Thoracic aorta (tissue), 2 donors: ENCODE data around the gene PKD2L2. TPM values are rescaled to one million over a fixed set of nuclear protein-coding genes. Genes with fewer than 3 reads are reported as not detected.
A peak's percentile ranks its signal among the peaks of the same experiment; 100 is the strongest.
"Not testable (repeated sequence)": the region's sequence is repeated elsewhere in the genome, so short reads cannot be mapped to it uniquely, and the experiment has no call there.

Experiments
- ATAC-seq: fragments of 150-250 bp; one replicate; pipeline ENCODE4 v1.8.0; 2017; ENCODE audit warnings: low read depth; ENCODE audit not compliant: insufficient number of reproducible peaks, low FRiP score
- DNase-seq: peaks from one replicate; pipeline ENCODE4 v3.0.0-alpha.2; 2020; ENCODE audit warnings: low spot score
- H3K27ac ChIP-seq, 2 donors: fragments of 200-600 bp; sonication (generic); 1 replicate in 1 of 2; 2 replicates in 1 of 2; pipeline ENCODE4 v1.5.1; 2016; ENCODE audit warnings: mild to moderate bottlenecking in 2 of 2, moderate library complexity in 2 of 2
- H3K27me3 ChIP-seq: fragments of 200-600 bp; sonication (generic); replicated peaks from 2 replicates; pipeline ENCODE4 v1.6.0; 2016; ENCODE audit warnings: mild to moderate bottlenecking; ENCODE audit not compliant: insufficient read depth
- H3K36me3 ChIP-seq: fragments of 200-600 bp; sonication (generic); one replicate; pipeline ENCODE4 v1.5.1; 2016
- H3K4me1 ChIP-seq, 2 donors: fragments of 200-600 bp; sonication (generic); 1 replicate in 1 of 2; 2 replicates in 1 of 2; pipeline versions ENCODE4 v1.5.1 to v1.6.0; 2016; ENCODE audit warnings: low read depth in 2 of 2, mild to moderate bottlenecking in 1 of 2; ENCODE audit not compliant: control insufficient read depth in 1 of 2
- H3K4me3 ChIP-seq: fragments of 200-600 bp; sonication (generic); 2 replicates; pipeline ENCODE4 v1.5.1; 2016; ENCODE audit warnings: mild to moderate bottlenecking
- H3K9me3 ChIP-seq: fragments of 200-600 bp; sonication (generic); 2 replicates; pipeline ENCODE4 v1.5.1; 2016
- total RNA-seq, 2 donors: library from RNA; depleted of rRNA; stranded (reverse); fragments of >200 nt; gene quantifications; one replicate each; pipeline versions ENCODE4 v1.1.0 to v1.2.3, GENCODE V29; 2016
- TF ChIP-seq, protein P1 (sequence below): fragments of 200-600 bp; sonication (generic); IDR thresholded peaks from one replicate; pipeline ENCODE4 v1.5.1; 2019; ENCODE audit warnings: antibody characterized with exemption

The PKD2L2 gene
- not detected for total RNA-seq

DNA sequence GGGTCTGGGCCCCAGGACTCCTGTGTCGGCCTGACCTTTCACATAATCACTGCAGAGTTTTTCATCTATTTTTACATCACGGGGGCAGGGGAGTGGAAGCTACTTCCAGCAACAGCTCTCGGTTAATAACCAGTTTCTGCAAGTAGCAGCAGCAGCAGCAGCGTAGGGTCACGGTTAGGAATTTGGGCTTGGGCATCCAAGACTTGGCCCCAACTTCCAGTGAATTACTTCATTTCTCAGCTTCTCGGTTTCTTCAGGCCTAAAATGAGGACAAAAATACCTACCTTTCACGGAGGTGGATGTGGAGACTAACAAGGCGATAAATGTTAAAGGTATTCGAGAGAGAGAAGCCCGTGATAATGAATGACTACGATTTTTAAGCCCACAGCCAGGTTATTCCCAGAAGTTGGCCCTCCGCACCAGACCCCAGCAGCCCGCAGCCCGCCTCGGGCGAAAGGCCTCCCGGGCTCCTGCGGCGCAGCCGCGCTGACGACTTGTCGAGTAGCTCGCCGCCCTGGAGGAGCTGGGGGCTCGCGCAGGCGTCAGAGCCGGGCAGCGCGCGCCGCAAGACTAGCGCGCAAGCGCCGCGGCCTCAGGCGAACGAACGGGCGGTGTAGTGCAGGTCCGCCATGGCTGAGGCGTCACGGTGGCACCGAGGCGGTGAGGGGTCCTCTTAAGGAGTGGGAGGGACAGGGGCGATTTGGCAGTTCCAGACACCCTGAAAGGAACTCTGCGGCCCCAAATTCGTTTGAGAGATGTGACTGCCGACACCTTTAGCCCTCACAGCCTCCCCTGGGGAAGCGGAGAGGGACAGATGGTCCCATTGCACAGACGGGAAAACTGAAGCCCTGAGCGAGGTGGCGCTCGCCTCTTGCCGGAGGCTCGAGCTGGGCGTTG lies at the start of gene PKD2L2:
Gene PKD2L2, plus strand, starts transcription at position 595 of the 897 bp plus-strand sequence. Its CDS starts 35 bp downstream, at position 630.
- Histone ChIP-seq H3K4me1 (peaks cover 5 to 28% of the 10 kb centered on the region in 2 donors), H3K36me3 (no peaks in the 10 kb centered on the region), H3K4me3 (peak within 1 kb of the TSS; percentile 76), H3K9me3 (no peaks in the 10 kb centered on the region), H3K27me3 (no peaks in the 10 kb centered on the region), H3K27ac (peak within 1 kb of the TSS; percentile 78 to 89)
- DNase-seq (peak; percentile 15), ATAC-seq (peak; percentile 24)
- TF ChIP-seq, protein P1, sequence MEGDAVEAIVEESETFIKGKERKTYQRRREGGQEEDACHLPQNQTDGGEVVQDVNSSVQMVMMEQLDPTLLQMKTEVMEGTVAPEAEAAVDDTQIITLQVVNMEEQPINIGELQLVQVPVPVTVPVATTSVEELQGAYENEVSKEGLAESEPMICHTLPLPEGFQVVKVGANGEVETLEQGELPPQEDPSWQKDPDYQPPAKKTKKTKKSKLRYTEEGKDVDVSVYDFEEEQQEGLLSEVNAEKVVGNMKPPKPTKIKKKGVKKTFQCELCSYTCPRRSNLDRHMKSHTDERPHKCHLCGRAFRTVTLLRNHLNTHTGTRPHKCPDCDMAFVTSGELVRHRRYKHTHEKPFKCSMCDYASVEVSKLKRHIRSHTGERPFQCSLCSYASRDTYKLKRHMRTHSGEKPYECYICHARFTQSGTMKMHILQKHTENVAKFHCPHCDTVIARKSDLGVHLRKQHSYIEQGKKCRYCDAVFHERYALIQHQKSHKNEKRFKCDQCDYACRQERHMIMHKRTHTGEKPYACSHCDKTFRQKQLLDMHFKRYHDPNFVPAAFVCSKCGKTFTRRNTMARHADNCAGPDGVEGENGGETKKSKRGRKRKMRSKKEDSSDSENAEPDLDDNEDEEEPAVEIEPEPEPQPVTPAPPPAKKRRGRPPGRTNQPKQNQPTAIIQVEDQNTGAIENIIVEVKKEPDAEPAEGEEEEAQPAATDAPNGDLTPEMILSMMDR = no peak

DNA sequence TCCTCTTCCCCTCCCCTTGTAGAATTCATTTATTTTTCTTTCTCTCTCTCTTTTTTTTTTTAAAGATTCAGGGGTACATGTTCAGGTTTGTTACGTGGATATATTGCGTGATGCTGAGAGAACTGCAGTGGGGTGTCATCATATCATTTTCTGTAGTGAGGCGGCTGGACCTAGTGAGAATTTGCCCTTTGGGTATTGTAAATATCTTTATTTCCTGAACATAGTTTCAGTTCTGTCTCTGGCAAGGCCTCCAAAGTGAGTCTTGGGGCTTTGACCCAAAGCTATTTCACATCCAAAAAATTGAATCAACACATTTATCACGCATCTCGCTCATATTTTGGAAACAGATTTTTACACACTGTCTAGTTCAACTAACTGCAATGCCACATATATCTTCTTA lies 47.0 kb upstream of the PKD2L2 start:
- no peaks in the 10 kb centered on the region for H3K9me3 ChIP-seq

DNA sequence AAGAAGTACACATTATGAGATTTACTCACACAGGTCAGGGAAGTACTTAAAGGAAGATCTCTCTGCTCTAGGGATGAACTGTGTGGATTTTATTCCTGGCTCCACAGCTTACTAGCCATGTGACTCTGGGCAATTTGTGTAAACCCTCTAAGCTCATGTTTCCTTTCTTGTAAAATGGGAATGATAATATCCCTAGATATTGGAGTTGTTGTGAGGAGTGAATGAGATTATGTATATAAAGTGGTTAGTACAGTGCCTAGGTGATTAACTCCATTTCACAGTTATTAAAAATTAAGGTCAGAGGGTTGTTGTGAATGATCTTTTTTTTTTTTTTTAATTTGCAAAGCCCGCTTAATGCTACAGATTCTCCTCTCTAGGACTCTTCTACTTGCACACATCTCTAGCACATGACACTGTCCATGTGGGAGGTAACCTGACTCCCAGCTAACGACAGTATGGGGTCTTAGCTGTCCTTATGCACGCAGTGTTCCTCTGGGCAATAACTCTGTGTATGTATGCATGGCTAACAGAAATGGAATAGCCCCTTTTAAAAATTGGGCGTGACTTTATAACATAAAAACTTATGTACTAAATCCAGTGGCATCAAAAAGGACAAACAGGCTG lies 45.5 kb upstream of the PKD2L2 start:
- Histone ChIP-seq H3K4me1 (peaks cover 0 to 5% of the 10 kb centered on the region in 2 donors), H3K27ac (no peak overlapping the region), H3K4me3 (no peak overlapping the region), H3K9me3 (no peaks in the 10 kb centered on the region), H3K27me3 (no peaks in the 10 kb centered on the region), H3K36me3 (no peaks in the 10 kb centered on the region)
- DNase-seq (no peak), ATAC-seq (no peak)
- TF ChIP-seq, protein P1 = no peak

More for the DNA sequence above, 47.0 kb upstream of the PKD2L2 start:
- peaks cover 7 to 17% of the 10 kb centered on the region in 2 donors for H3K4me1 ChIP-seq
- no peak for ATAC-seq
- no peaks in the 10 kb centered on the region for H3K27me3 ChIP-seq
- TF ChIP-seq, protein P1 = no peak
- DNase-seq = no peak
- no peaks in the 10 kb centered on the region for H3K36me3 ChIP-seq
- H3K4me3 ChIP-seq = no peak overlapping the region
- no peak overlapping the region for H3K27ac ChIP-seq

DNA sequence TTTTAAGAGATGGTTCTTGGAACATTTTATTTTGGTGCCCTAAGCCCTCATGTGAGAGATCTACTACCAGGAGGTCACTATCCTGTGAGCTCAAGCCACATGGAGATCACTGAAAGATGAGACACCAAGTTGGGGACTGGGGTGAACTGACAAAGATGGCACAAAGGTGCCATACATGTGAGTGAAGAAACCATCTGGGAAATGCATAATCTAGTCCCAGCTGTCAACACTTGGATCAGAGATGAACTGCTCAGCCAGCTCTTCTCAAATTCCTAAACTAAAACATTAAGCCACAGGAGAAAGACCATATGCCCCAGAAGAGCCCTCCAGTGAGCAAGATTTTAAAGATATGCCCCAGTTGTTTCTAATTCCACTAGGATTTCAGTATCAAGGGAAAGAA lies 43.8 kb upstream of the PKD2L2 start:
- ATAC-seq = no peak

DNA sequence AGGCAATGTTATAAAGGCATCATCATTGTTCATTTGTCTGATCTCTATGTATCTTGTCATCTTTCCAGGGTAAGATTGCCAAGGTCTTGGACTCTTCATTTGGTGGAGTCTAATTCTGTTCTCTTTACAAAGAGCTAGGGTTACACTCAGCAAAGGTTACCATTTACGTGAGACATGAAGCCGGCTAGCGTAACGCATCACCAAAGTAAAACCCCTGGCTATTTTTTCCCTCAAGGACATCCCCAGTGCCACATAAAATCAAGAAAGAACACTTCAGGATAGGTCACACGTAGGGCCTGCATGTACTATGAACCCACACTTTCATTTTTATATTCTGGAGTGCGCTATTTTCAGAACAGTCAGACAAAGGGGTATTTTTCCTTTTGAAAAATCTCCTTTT lies 41.6 kb upstream of the PKD2L2 start:
- H3K4me1 ChIP-seq = no peaks in the 10 kb centered on the region
- H3K27me3 ChIP-seq = no peaks in the 10 kb centered on the region
- no peaks in the 10 kb centered on the region for H3K9me3 ChIP-seq
- ATAC-seq = no peak
- H3K27ac ChIP-seq = no peak overlapping the region
- TF ChIP-seq, protein P1 = no peak
- no peaks in the 10 kb centered on the region for H3K36me3 ChIP-seq
- no peak for DNase-seq
- H3K4me3 ChIP-seq = no peak overlapping the region

More for the DNA sequence above, 43.8 kb upstream of the PKD2L2 start:
- H3K4me3 ChIP-seq = no peak overlapping the region
- H3K36me3 ChIP-seq = no peaks in the 10 kb centered on the region
- no peak overlapping the region for H3K27ac ChIP-seq
- no peak for DNase-seq
- TF ChIP-seq, protein P1 = no peak
- H3K4me1 ChIP-seq = no peaks in the 10 kb centered on the region
- no peaks in the 10 kb centered on the region for H3K27me3 ChIP-seq
- no peaks in the 10 kb centered on the region for H3K9me3 ChIP-seq

- H3K4me3 ChIP-seq, H3K9me3 ChIP-seq, H3K27ac ChIP-seq, H3K27me3 ChIP-seq, H3K36me3 ChIP-seq, ATAC-seq, DNase-seq: not testable (repeated sequence)
- H3K4me1 ChIP-seq = peaks cover 4 to 12% of the 10 kb centered on the region in 2 donors
Observed at GRCh38 chr5:137853165-137853564, 36.1 kb upstream of the PKD2L2 start.
